CD4-positive, CD25-positive, alpha-beta regulatory T cell (primary cell): ENCODE data around the gene PPFIA1. TPM values are rescaled to one million over a fixed set of nuclear protein-coding genes. Genes with fewer than 3 reads are reported as not detected.
"Not testable (repeated sequence)": the region's sequence is repeated elsewhere in the genome, so short reads cannot be mapped to it uniquely, and the experiment has no call there.

ENCODE experiments used
- ATAC-seq, 2 donors: fragments of 150-1000 bp; cut with Tn5 transposase; one replicate each; pipeline ENCODE4 v1.10.0; 2021; ENCODE audit warnings: low read depth in 2 of 2, moderate number of reproducible peaks in 2 of 2, moderate library complexity in 1 of 2
- DNase-seq, 3 donors: peaks; one replicate each; pipeline versions ENCODE4 v3.0.0 to v3.0.0-alpha.2; 2012 to 2022; ENCODE audit warnings: mixed read lengths in 1 of 3
- H3K27ac ChIP-seq: one replicate; pipeline ENCODE4 v1.7.0; 2013; ENCODE audit warnings: mild to moderate bottlenecking, low read length; ENCODE audit not compliant: insufficient read depth, poor library complexity, severe bottlenecking
- H3K27me3 ChIP-seq: one replicate; pipeline ENCODE4 v1.7.0; 2013; ENCODE audit warnings: low read length; ENCODE audit not compliant: control insufficient read depth, insufficient read depth
- H3K36me3 ChIP-seq: one replicate; pipeline ENCODE4 v1.7.0; 2013; ENCODE audit warnings: mild to moderate bottlenecking, low read length, moderate library complexity; ENCODE audit not compliant: control insufficient read depth, insufficient read depth
- H3K4me1 ChIP-seq: 2 replicates; pipeline ENCODE4 v1.7.0; 2013; ENCODE audit warnings: mild to moderate bottlenecking, low read length; ENCODE audit not compliant: insufficient read depth, control insufficient read depth, poor library complexity, severe bottlenecking
- H3K4me3 ChIP-seq: one replicate; pipeline ENCODE4 v1.7.0; 2013; ENCODE audit warnings: low read depth, mild to moderate bottlenecking, low read length, moderate library complexity
- H3K9me3 ChIP-seq, 2 experiments: 1 replicate in 1 of 2; 2 replicates in 1 of 2; pipeline ENCODE4 v1.7.0; 2013; ENCODE audit warnings: low read length in 2 of 2, mild to moderate bottlenecking in 1 of 2, moderate library complexity in 1 of 2; ENCODE audit not compliant: control insufficient read depth in 2 of 2
- H3K27ac Mint-ChIP-seq, 3 donors: one replicate each; pipeline ENCODE4 v1.8.0; 2020 to 2022; ENCODE audit warnings: mild to moderate bottlenecking in 3 of 3, mixed read lengths in 3 of 3, moderate library complexity in 2 of 3
- H3K27me3 Mint-ChIP-seq: one replicate; pipeline ENCODE4 v1.8.0; 2022; ENCODE audit warnings: mild to moderate bottlenecking, mixed read lengths
- H3K36me3 Mint-ChIP-seq: one replicate; pipeline ENCODE4 v1.8.0; 2020; ENCODE audit warnings: mixed read lengths
- H3K4me1 Mint-ChIP-seq, 4 donors: one replicate each; pipeline ENCODE4 v1.8.0; 2020 to 2022; ENCODE audit warnings: mixed read lengths in 4 of 4, mild to moderate bottlenecking in 1 of 4
- H3K4me3 Mint-ChIP-seq, 4 donors: one replicate each; pipeline ENCODE4 v1.8.0; 2020 to 2022; ENCODE audit warnings: mild to moderate bottlenecking in 4 of 4, mixed read lengths in 4 of 4, moderate library complexity in 3 of 4
- H3K9me3 Mint-ChIP-seq, 7 donors: one replicate each; pipeline ENCODE4 v1.8.0; 2020 to 2022; ENCODE audit warnings: mixed read lengths in 7 of 7, mild to moderate bottlenecking in 3 of 7, moderate library complexity in 2 of 7
- polyA plus RNA-seq, 4 donors: library from polyadenylated mRNA; unstranded; fragments of 300-500 nt; fragmentation: Illumina TruSeq; gene quantifications; one replicate each; pipeline ENCODE4 v1.2.3, GENCODE V29; 2021
- total RNA-seq: library from RNA; stranded (reverse); gene quantifications from one replicate; pipeline ENCODE4 v1.2.3, GENCODE V29; 2022

The PPFIA1 gene
- total and polyA plus RNA-seq, 5 donors from 2014 or later: 7.9 to 62.6 (median 11.3) TPM

- H3K36me3 Mint-ChIP-seq: peaks cover 15% of the 10 kb centered on the region
- H3K4me1 ChIP-seq: no peaks in the 10 kb centered on the region
- H3K27me3 ChIP-seq: no peaks in the 10 kb centered on the region
- peaks cover 4% of the 10 kb centered on the region for H3K27me3 Mint-ChIP-seq
- no peak for ATAC-seq
- DNase-seq: no peak
- H3K9me3 Mint-ChIP-seq: peaks cover 0 to 2% (median 0%) of the 10 kb centered on the region in 7 donors
- H3K4me1 Mint-ChIP-seq: no peaks in the 10 kb centered on the region
- no peak overlapping the region for H3K27ac ChIP-seq
- H3K4me3 Mint-ChIP-seq: no peak overlapping the region
- H3K4me3 ChIP-seq: no peak overlapping the region
- H3K36me3 ChIP-seq: peaks cover 18% of the 10 kb centered on the region
- H3K9me3 ChIP-seq: no peaks in the 10 kb centered on the region
- H3K27ac Mint-ChIP-seq: no peak overlapping the region
These were observed 117.1 kb downstream of the PPFIA1 start for GRCh38 chr11:70387564-70387963.

GRCh38 chr11:70389201-70389600, 118.7 kb downstream of the PPFIA1 start:
- H3K27ac Mint-ChIP-seq: no peak overlapping the region

GRCh38 chr11:70390882-70391281, 120.4 kb downstream of the PPFIA1 start:
- not testable (repeated sequence) for H3K4me1 ChIP-seq, H3K27ac ChIP-seq, H3K4me3 ChIP-seq, H3K9me3 Mint-ChIP-seq, H3K4me3 Mint-ChIP-seq, DNase-seq, ATAC-seq, H3K27ac Mint-ChIP-seq, H3K36me3 ChIP-seq, H3K4me1 Mint-ChIP-seq, H3K9me3 ChIP-seq, H3K27me3 ChIP-seq, H3K36me3 Mint-ChIP-seq
- H3K27me3 Mint-ChIP-seq: peaks cover 22% of the 10 kb centered on the region

More at GRCh38 chr11:70389201-70389600, 118.7 kb downstream of the PPFIA1 start:
- no peak overlapping the region for H3K4me3 ChIP-seq
- no peaks in the 10 kb centered on the region for H3K4me1 Mint-ChIP-seq
- H3K36me3 Mint-ChIP-seq: peaks cover 10% of the 10 kb centered on the region
- peaks cover 0 to 2% (median 0%) of the 10 kb centered on the region in 7 donors for H3K9me3 Mint-ChIP-seq
- H3K9me3 ChIP-seq: no peaks in the 10 kb centered on the region
- no peak overlapping the region for H3K27ac ChIP-seq
- no peaks in the 10 kb centered on the region for H3K4me1 ChIP-seq
- H3K4me3 Mint-ChIP-seq: no peak overlapping the region
- no peak for DNase-seq
- peaks cover 5% of the 10 kb centered on the region for H3K36me3 ChIP-seq
- ATAC-seq: no peak
- H3K27me3 Mint-ChIP-seq: peaks cover 15% of the 10 kb centered on the region
- peaks cover 5% of the 10 kb centered on the region for H3K27me3 ChIP-seq

- Histone ChIP-seq H3K27ac (no peak overlapping the region), H3K4me3 (no peak overlapping the region), H3K4me1 (peaks cover 21% of the 10 kb centered on the region), H3K36me3 (no peaks in the 10 kb centered on the region), H3K27me3 (peaks cover 7% of the 10 kb centered on the region), H3K9me3 (no peaks in the 10 kb centered on the region)
- Mint-ChIP-seq H3K9me3 (no peaks in the 10 kb centered on the region), H3K27ac (no peak overlapping the region), H3K27me3 (peaks cover 38% of the 10 kb centered on the region), H3K4me1 (peaks cover 8 to 15% (median 11%) of the 10 kb centered on the region in 4 donors), H3K4me3 (no peak overlapping the region), H3K36me3 (no peaks in the 10 kb centered on the region)
- DNase-seq: no peak
- ATAC-seq: no peak
These were observed 123.9 kb downstream of the PPFIA1 start for GRCh38 chr11:70394211-70394950.

GRCh38 chr11:70397336-70397982, 127.0 kb downstream of the PPFIA1 start:
- H3K4me3 Mint-ChIP-seq: peak overlapping the region; percentile 85 to 92 (median 90)
- Histone ChIP-seq H3K27me3 (peaks cover 7% of the 10 kb centered on the region), H3K36me3 (no peaks in the 10 kb centered on the region), H3K4me1 (peaks cover 21% of the 10 kb centered on the region), H3K9me3 (no peaks in the 10 kb centered on the region), H3K4me3 (peak overlapping the region; percentile 60), H3K27ac (no peak overlapping the region)
- no peaks in the 10 kb centered on the region for H3K9me3 Mint-ChIP-seq
- H3K36me3 Mint-ChIP-seq: no peaks in the 10 kb centered on the region
- peak overlapping the region in 2 of 3 donors; percentile 31 to 81 for H3K27ac Mint-ChIP-seq
- DNase-seq (no peak), ATAC-seq (no peak)
- H3K4me1 Mint-ChIP-seq: peaks cover 8 to 15% (median 11%) of the 10 kb centered on the region in 4 donors
- H3K27me3 Mint-ChIP-seq: peaks cover 39% of the 10 kb centered on the region

- Histone ChIP-seq H3K4me3 (peak within 1 kb of the TSS; percentile 60), H3K36me3 (no peaks in the 10 kb centered on the region), H3K27ac (no peak within 1 kb of the TSS), H3K4me1 (peaks cover 21% of the 10 kb centered on the region), H3K27me3 (peaks cover 6% of the 10 kb centered on the region), H3K9me3 (no peaks in the 10 kb centered on the region)
- Mint-ChIP-seq H3K36me3 (no peaks in the 10 kb centered on the region), H3K27me3 (peaks cover 38% of the 10 kb centered on the region), H3K9me3 (no peaks in the 10 kb centered on the region), H3K27ac (peak within 1 kb of the TSS in 1 of 3 donors; percentile 31), H3K4me1 (peaks cover 8 to 15% (median 11%) of the 10 kb centered on the region in 4 donors), H3K4me3 (peak within 1 kb of the TSS; percentile 85 to 92 (median 90))
- DNase-seq: peak; percentile 44 to 48 (median 47)
- ATAC-seq: peak; percentile 46 to 56
These were observed 127.7 kb downstream of the PPFIA1 start, which contains the start of gene CTTN for GRCh38 chr11:70397983-70398833. TSS of gene CTTN (plus strand) at chr11:70398529. CDS start at chr11:70407298, 8,769 bp downstream.

- Histone ChIP-seq H3K36me3 (no peaks in the 10 kb centered on the region), H3K9me3 (no peaks in the 10 kb centered on the region), H3K27me3 (peaks cover 2% of the 10 kb centered on the region), H3K27ac (no peak overlapping the region), H3K4me1 (peaks cover 21% of the 10 kb centered on the region), H3K4me3 (no peak overlapping the region)
- H3K27ac Mint-ChIP-seq: no peak overlapping the region
- peaks cover 8 to 15% (median 11%) of the 10 kb centered on the region in 4 donors for H3K4me1 Mint-ChIP-seq
- H3K36me3 Mint-ChIP-seq: no peaks in the 10 kb centered on the region
- peaks cover 34% of the 10 kb centered on the region for H3K27me3 Mint-ChIP-seq
- DNase-seq (no peak), ATAC-seq (no peak)
- H3K9me3 Mint-ChIP-seq: no peaks in the 10 kb centered on the region
- peak overlapping the region; percentile 27 to 73 (median 62) for H3K4me3 Mint-ChIP-seq
These were observed 128.6 kb downstream of the PPFIA1 start for GRCh38 chr11:70398834-70399680.
